ENCODE results near the gene TUSC2. TPM values are rescaled to one million over a fixed set of nuclear protein-coding genes. Genes with fewer than 3 reads are reported as not detected.

The TUSC2 gene
- polyA plus RNA-seq, 3 donors from 2014 or later: 42.9 to 70.4 (median 68.4) TPM

DNA sequence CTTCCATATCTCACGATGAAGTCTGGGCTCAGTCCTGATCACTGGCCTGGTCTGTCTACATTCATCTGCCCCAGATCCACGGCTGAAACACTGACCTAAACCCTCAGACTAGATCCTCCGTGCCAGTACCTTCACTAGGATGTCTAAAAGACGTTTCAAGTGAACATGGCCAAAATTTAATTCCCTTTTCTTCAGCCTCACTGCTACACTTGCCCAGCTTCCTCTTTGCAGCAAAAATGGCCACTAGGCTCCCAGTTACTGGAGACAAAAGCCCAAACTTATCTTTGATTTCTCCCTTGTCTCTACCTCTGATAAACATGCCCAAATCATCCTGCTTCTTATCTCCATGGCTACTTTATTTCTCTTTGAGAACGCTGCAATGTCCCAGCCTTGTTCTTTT lies 10.9 kb upstream of the TUSC2 start:
- Mint-ChIP-seq H3K4me3 (peak overlapping the region; percentile 90 to 99 (median 98)), H3K9me3 (no peaks in the 10 kb centered on the region), H3K27me3 (ENCODE audit: low read depth in 3 of 3) (peaks cover 16 to 38% (median 31%) of the 10 kb centered on the region in 3 donors)

GRCh38 chr3:50337175-50337861 lies 9.3 kb upstream of the TUSC2 start:
- H3K9me3 Mint-ChIP-seq: no peaks in the 10 kb centered on the region
- H3K27ac Mint-ChIP-seq: peak overlapping the region; percentile 93 to 99 (median 97)
- H3K36me3 Mint-ChIP-seq: peaks cover 13 to 22% (median 15%) of the 10 kb centered on the region in 3 donors
- H3K4me3 Mint-ChIP-seq: peak overlapping the region; percentile 90 to 99 (median 98)
- peaks cover 16 to 38% (median 31%) of the 10 kb centered on the region in 3 donors for H3K27me3 Mint-ChIP-seq (ENCODE audit: low read depth in 3 of 3)
- peaks cover 70 to 74% of the 10 kb centered on the region in 2 donors for H3K4me1 Mint-ChIP-seq
- peak; percentile 93 to 94 (median 93) for DNase-seq

More for the DNA sequence above, 10.9 kb upstream of the TUSC2 start:
- Mint-ChIP-seq H3K36me3 (peaks cover 9 to 22% (median 15%) of the 10 kb centered on the region in 3 donors), H3K4me1 (peaks cover 69 to 75% of the 10 kb centered on the region in 2 donors), H3K27ac (peak overlapping the region; percentile 93 to 99 (median 97))
- no peak for DNase-seq

- peak overlapping the region; percentile 95 to 99 (median 96) for H3K27ac Mint-ChIP-seq
- peaks cover 15 to 22% (median 18%) of the 10 kb centered on the region in 3 donors for H3K36me3 Mint-ChIP-seq
- DNase-seq: no peak
- peaks cover 16 to 38% (median 31%) of the 10 kb centered on the region in 3 donors for H3K27me3 Mint-ChIP-seq (ENCODE audit: low read depth in 3 of 3)
- H3K9me3 Mint-ChIP-seq: no peaks in the 10 kb centered on the region
- H3K4me1 Mint-ChIP-seq: peaks cover 70 to 71% of the 10 kb centered on the region in 2 donors
- peak overlapping the region; percentile 90 to 99 (median 98) for H3K4me3 Mint-ChIP-seq
These were observed 8.6 kb upstream of the TUSC2 start for GRCh38 chr3:50336452-50337174.

DNA sequence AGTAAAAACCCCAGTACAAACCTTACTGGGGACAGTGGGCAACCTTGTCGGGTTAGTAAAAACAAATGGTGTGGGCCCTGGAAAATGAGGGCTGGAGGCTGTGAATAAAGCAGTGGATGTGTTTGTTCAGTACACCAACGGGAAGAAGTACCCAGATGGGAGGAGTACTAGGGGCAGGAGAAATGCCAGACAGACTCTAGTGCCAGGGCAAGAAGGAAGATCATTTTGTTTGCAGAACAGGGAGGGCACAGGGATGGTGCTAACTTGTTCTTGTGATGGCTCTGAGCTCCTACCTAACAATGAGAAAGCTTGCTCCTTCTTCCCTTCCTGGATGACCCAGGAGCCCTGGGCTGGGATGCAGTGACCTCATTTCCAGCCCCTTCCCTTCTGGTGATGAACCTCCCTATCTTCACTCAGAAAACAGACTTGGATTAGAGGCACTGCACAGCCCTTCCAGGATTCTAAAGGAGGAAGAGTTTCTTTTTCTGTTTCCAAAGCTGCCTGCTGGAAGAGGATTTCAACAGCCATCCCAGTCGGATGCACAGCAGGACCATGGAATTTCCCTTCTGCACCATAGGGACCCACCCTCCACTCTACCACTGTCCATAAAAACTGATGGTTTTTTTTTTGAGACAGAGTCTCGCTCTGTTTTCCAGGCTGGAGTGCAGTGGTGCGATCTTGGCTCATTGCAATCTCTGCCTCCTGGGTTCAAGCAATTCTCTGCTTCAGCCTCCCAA lies 6.5 kb upstream of the TUSC2 start:
- peaks cover 65 to 66% of the 10 kb centered on the region in 2 donors for H3K4me1 Mint-ChIP-seq
- peaks cover 11 to 23% (median 22%) of the 10 kb centered on the region in 3 donors for H3K27me3 Mint-ChIP-seq (ENCODE audit: low read depth in 3 of 3)
- peak overlapping the region in 4 of 5 donors; percentile 50 to 67 (median 64) for H3K4me3 Mint-ChIP-seq

DNA sequence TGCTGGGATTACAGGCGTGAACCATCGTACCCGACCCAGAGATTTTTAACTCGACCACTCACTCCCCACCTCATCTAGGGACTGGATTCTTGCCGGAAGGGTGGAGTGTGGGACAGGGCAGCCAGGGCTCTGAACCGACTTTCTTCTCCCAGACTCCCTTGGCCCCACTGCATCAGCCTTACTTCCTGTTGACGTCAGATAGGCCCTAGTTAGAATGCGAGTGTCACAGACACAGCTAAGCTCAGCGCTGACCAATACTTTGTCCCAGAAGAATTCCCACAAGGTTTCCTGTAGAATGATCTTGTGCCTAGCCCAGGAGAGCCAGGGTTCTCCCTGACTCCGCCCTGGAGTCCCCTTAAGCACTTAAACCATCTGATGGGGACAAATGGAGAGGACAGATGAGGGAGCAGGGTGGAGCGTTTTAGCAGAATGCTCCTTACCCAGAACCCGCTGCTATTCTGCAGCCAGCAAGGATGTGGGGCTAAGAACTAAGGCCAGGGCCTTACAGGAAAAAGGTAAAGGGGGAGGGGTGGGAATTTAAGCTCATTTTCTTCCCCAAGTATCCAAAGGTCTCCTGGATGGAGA lies 5.8 kb upstream of the TUSC2 start:
- Mint-ChIP-seq H3K9me3 (no peaks in the 10 kb centered on the region), H3K4me3 (peak overlapping the region; percentile 50 to 67 (median 62)), H3K27ac (peak overlapping the region; percentile 93 to 97 (median 95)), H3K27me3 (ENCODE audit: low read depth in 3 of 3) (peaks cover 7 to 21% (median 17%) of the 10 kb centered on the region in 3 donors), H3K4me1 (peaks cover 61 to 62% of the 10 kb centered on the region in 2 donors), H3K36me3 (peaks cover 11 to 18% (median 11%) of the 10 kb centered on the region in 3 donors)
- peak in 1 of 3 donors; percentile 27 for DNase-seq

More for the DNA sequence above, 6.5 kb upstream of the TUSC2 start:
- Mint-ChIP-seq H3K36me3 (peaks cover 15 to 19% (median 16%) of the 10 kb centered on the region in 3 donors), H3K9me3 (no peaks in the 10 kb centered on the region), H3K27ac (peak overlapping the region; percentile 93 to 97 (median 95))
- DNase-seq: no peak

- Mint-ChIP-seq H3K4me1 (peaks cover 65 to 66% of the 10 kb centered on the region in 2 donors), H3K27me3 (ENCODE audit: low read depth in 3 of 3) (peaks cover 0 to 10% (median 4%) of the 10 kb centered on the region in 3 donors), H3K27ac (peak overlapping the region in 5 of 6 donors; percentile 32 to 95 (median 73)), H3K4me3 (no peak overlapping the region), H3K9me3 (no peaks in the 10 kb centered on the region), H3K36me3 (peaks cover 1 to 15% (median 5%) of the 10 kb centered on the region in 3 donors)
- no peak for DNase-seq
These were observed 3.4 kb upstream of the TUSC2 start for GRCh38 chr3:50331364-50331907.

DNA sequence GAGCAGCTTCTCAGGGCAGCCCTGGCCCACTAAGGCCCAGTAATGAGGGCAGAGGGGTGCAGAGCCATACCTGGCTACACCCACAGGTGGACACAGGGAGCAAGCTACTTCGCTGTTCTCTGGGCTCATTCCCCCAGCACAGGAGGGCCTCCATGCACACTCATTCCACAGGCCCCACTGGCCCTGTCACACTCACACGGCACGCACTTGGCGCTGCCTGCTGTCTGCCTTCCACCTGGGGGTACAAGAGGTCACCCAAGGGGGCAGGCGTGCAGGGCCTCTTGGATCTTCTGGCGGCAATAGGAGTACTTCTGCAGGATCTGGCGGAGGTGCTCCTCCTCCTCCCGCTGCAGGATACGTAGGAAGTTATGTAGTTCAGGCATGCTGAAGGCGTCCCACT lies 2.3 kb upstream of the TUSC2 start:
- no peak for DNase-seq
- Mint-ChIP-seq H3K27ac (peak overlapping the region in 4 of 6 donors; percentile 55 to 73 (median 66)), H3K9me3 (no peaks in the 10 kb centered on the region), H3K27me3 (ENCODE audit: low read depth in 3 of 3) (peaks cover 0 to 9% (median 2%) of the 10 kb centered on the region in 3 donors), H3K4me1 (peaks cover 55 to 57% of the 10 kb centered on the region in 2 donors), H3K4me3 (no peak overlapping the region), H3K36me3 (peaks cover 0 to 13% (median 4%) of the 10 kb centered on the region in 3 donors)

DNA sequence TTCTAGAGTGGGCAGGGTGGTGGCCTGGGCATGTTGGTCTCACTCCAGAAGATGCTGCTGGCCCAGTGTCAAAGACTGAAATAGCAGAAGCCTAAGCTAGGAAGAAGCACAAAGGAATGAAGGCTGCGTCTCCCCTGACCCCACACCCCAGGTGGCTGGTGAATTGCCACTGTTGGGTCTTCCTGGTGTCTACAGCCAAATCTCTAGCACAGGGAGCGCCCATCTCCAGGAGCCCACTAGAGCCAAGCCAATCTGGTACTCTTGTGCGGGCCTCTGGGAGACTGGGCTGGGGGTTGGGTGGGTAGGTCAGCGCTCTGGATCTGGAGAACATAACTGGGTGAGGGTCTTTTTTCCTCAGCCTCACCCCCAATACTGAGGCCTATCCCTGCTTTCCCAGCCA lies 894 bp downstream of the TUSC2 start:
- peaks cover 35 to 41% of the 10 kb centered on the region in 2 donors for H3K4me1 Mint-ChIP-seq
- H3K27me3 Mint-ChIP-seq (ENCODE audit: low read depth in 3 of 3): peaks cover 0 to 8% (median 2%) of the 10 kb centered on the region in 3 donors
- peak overlapping the region; percentile 84 to 98 (median 94) for H3K4me3 Mint-ChIP-seq
- peak overlapping the region; percentile 79 to 91 (median 82) for H3K27ac Mint-ChIP-seq
- peaks cover 0 to 7% (median 0%) of the 10 kb centered on the region in 3 donors for H3K36me3 Mint-ChIP-seq
- DNase-seq: no peak
- H3K9me3 Mint-ChIP-seq: no peaks in the 10 kb centered on the region

DNA sequence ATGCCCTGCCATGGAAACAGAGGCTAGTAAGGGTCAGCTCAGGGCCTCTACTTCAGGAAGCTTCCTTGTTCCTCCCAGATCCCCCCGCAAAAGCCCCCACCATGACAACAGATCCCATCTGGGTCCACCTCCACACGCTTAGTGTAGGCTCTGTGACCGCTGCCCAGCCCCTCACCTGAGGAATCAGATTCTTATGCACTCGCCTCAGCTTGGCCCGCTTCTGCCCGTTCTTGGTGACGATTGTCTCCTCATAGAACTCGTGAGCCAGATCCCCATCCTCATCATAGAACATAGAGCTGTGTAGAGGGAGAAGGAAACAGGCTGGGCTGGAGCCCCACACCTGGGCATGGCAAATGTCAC lies 1.9 kb downstream of the TUSC2 start:
- Mint-ChIP-seq H3K36me3 (peaks cover 0 to 4% (median 0%) of the 10 kb centered on the region in 3 donors), H3K9me3 (no peaks in the 10 kb centered on the region), H3K4me1 (peaks cover 31 to 33% of the 10 kb centered on the region in 2 donors), H3K27ac (peak overlapping the region in 1 of 6 donors; percentile 30), H3K4me3 (peak overlapping the region; percentile 21 to 95 (median 41)), H3K27me3 (ENCODE audit: low read depth in 3 of 3) (peaks cover 0 to 8% (median 2%) of the 10 kb centered on the region in 3 donors)
- no peak for DNase-seq

GRCh38 chr3:50325497-50326181 lies 2.4 kb downstream of the TUSC2 start:
- H3K4me3 Mint-ChIP-seq: peak overlapping the region in 1 of 5 donors; percentile 21
- peak overlapping the region in 2 of 6 donors; percentile 53 to 62 for H3K27ac Mint-ChIP-seq
- no peak for DNase-seq
- peaks cover 32 to 35% of the 10 kb centered on the region in 2 donors for H3K4me1 Mint-ChIP-seq
- H3K36me3 Mint-ChIP-seq: peaks cover 0 to 2% (median 0%) of the 10 kb centered on the region in 3 donors
- no peaks in the 10 kb centered on the region for H3K9me3 Mint-ChIP-seq
- peaks cover 0 to 10% (median 2%) of the 10 kb centered on the region in 3 donors for H3K27me3 Mint-ChIP-seq (ENCODE audit: low read depth in 3 of 3)

DNA sequence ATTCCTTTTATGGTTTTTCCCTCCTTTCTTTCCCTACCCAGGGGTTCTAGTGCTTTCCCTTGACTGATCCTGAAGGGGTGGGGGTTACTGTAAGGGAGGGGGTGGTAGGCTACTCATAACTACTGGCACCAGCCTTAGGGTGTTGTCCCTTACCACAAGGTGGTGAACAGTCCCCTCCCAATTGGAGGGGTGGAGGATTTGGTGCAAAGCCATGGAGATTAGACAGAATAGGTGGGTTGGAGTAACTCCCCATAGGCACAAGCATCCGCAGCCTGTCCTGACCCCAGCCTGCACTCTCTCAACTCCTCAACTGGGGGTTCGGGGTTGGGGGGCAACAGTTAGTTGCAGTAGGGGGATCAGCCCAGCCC lies 2.9 kb downstream of the TUSC2 start:
- Mint-ChIP-seq H3K36me3 (no peaks in the 10 kb centered on the region), H3K9me3 (no peaks in the 10 kb centered on the region), H3K27ac (peak overlapping the region in 5 of 6 donors; percentile 43 to 88 (median 62)), H3K4me3 (no peak overlapping the region), H3K4me1 (peaks cover 35 to 40% of the 10 kb centered on the region in 2 donors), H3K27me3 (ENCODE audit: low read depth in 3 of 3) (peaks cover 0 to 10% (median 2%) of the 10 kb centered on the region in 3 donors)
- no peak for DNase-seq

All from immature natural killer cell (primary cell).